ENCODE results near the gene KCNJ4.

KCNJ4 gene

DNA sequence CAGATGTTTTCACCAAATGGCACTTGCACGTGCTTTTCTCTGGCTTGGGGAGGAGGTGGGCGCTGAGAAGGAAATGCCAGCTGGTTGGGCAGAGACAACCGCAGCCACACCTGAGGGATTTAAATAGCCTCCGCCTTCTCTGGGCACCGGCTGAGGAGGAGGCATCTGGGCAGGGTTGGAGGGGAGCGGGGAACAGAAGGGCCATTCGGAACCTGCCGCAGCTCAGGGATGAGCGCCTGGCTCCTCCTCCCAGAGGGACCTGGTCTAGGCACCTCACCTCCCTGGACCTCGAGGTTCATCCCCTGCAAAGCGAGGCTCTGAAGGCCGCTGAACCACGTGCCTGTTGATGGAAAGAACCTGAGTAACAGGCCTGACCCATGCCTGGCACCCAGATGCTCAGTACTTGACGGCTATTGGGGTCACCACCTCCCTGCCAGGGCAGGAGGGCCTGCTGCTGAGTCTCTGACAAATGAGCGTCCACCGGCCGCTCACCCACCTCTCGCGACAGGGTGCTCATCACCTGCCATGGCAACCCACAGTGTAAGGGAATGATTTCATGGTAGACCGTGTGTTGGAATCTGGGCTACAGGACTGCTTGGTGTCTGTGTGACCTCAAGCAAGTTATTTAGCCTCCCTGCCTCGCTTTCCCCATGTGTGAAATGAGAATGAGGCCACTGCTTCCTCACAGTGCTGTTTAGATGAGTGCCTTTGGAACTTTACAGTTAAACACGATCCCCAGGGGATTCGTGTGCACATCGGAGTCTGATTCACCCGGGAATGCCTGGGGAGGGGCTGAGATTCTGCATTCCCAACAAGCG lies 10.9 kb upstream of the KCNJ4 start:
- FAIRE-seq (no peak), DNase-seq (ENCODE audit: insufficient read length, low spot score) (no peak)

DNA sequence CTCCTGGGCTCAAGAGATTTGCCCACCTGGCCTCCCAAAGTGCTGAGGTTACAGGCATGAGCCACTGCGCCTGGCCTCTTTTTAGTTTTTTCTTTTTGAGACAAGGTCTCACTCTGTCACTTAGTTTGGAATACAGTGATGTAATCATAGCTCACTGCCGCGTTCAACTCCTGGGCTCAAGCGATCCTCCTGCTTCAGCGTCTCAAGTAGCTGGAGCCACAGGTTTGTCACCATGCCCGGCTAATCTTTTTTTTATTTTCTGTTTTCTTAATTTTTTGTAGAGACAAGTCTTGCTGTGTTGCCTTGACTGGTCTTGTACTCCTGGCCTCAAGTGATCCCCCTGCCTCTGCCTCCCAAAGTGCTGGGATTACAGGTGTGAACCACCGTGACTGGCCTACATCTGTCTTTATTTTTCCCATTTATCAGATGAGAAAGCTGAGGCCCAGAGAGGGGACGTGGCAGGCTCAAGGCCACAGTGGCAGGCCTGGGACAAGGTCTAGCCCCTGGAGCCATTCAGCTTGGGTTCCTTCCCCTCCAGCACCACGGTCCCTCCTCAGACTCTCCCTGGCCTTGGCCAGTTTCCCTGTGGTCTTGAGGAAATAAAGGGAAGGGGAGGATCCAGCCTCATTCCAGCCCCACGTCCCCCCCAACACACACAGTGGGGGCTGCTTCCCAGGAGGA lies 10.1 kb upstream of the KCNJ4 start:
- FAIRE-seq (no peak), DNase-seq (ENCODE audit: insufficient read length, low spot score) (no peak)
- TF ChIP-seq, protein P1, sequence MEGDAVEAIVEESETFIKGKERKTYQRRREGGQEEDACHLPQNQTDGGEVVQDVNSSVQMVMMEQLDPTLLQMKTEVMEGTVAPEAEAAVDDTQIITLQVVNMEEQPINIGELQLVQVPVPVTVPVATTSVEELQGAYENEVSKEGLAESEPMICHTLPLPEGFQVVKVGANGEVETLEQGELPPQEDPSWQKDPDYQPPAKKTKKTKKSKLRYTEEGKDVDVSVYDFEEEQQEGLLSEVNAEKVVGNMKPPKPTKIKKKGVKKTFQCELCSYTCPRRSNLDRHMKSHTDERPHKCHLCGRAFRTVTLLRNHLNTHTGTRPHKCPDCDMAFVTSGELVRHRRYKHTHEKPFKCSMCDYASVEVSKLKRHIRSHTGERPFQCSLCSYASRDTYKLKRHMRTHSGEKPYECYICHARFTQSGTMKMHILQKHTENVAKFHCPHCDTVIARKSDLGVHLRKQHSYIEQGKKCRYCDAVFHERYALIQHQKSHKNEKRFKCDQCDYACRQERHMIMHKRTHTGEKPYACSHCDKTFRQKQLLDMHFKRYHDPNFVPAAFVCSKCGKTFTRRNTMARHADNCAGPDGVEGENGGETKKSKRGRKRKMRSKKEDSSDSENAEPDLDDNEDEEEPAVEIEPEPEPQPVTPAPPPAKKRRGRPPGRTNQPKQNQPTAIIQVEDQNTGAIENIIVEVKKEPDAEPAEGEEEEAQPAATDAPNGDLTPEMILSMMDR (IDR thresholded peaks at IDR 0.05; ENCODE audit: insufficient read depth, missing control alignments): no peak

More for the DNA sequence above, 10.9 kb upstream of the KCNJ4 start:
- TF ChIP-seq, protein P1 (IDR thresholded peaks at IDR 0.05; ENCODE audit: insufficient read depth, missing control alignments): no peak

DNA sequence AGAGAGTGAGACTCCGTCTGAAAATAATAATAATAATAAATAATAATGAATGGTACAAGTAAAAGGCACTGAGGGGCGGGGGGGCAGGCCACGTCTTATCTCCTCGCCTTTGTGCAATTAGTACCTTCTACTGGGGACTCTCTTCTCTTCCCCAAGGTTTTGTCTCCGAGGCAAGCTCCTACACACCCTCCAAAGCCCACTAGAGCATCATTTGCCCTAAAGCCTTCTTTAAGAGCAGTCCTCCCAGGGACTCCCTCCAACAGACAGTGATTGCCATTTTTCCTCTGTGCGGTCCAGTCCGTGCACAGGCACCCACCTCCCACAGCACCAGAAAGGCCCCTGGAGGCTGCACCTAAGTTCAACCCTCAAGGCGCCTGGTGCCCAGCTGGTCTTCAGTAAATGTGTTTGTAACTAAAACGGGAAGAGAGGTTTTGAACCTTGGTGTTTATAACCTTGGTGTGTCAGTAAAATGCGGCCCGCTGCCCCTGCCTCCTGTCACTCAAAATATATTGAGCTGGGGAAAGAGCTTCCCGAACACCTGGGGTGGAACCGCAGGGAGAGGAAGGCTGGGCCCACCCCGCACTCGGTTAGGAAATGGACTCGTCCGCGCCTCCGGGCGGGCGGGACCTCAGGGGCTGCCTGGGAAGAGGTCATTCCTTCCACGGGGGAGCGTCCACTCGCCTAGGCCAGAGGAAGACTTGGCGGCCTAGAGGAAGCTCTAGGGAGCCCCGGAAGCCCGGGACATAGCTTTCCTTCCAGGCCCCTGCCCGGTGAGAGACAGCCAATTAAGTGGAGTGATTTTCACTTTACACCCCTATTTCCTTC lies 8.2 kb upstream of the KCNJ4 start:
- TF ChIP-seq, protein P1 (IDR thresholded peaks at IDR 0.05; ENCODE audit: insufficient read depth, missing control alignments): no peak
- FAIRE-seq (no peak), DNase-seq (ENCODE audit: insufficient read length, low spot score) (no peak)

DNA sequence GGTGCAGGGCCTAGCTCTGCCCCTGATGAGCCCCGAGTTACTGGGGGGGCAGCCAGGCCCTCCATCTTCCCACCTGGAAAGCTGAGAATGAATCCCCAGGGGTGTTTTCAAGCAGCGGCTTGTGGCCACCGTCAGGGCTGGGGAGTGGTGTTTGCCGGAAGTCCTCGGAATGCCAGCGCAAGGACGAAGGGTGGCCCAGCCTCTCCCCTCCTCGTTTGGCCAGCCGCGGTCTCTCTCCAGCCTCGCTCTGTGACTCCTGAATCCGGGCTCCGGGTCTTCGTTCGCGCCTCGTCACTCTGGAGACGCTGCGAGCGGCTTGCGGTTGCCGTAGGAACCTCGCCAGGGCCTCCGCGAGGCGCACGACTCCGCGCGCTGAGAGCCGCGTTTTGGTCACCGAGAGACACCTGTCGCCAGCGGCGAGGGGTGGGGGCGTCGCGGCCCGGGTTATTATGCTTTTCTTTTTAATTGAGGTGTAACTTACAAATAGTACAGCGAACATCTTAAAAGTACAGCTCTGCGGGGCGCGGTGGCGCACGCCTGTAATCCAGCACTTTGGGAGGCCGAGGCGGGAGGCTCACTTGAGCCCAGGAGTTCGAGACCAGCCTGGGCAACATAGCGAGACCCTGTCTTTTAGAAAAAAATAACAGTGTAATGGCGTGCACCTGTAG lies 6.5 kb upstream of the KCNJ4 start:
- DNase-seq (ENCODE audit: insufficient read length, low spot score) (no peak), FAIRE-seq (no peak)
- TF ChIP-seq, protein P1 (IDR thresholded peaks at IDR 0.05; ENCODE audit: insufficient read depth, missing control alignments): no peak

DNA sequence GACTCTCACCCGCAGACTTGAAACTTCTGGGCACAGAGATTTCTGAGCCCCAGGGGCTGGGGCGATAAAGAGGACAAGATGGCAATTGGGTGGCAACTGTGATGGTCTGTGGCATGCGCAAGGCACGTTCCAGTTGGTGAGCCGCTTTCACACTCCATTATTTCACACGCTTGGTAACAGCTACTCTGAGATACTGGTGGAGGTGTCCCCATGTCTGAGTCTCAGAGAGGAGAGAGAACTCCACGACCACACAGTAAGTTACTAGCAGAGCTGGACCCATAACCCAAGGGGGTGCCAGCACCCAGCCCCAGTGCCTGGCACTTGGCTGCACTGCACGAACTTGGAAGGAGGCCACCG lies 6.0 kb upstream of the KCNJ4 start:
- DNase-seq (ENCODE audit: insufficient read length, low spot score) (no peak), FAIRE-seq (no peak)
- TF ChIP-seq, protein P1 (IDR thresholded peaks at IDR 0.05; ENCODE audit: insufficient read depth, missing control alignments): no peak

DNA sequence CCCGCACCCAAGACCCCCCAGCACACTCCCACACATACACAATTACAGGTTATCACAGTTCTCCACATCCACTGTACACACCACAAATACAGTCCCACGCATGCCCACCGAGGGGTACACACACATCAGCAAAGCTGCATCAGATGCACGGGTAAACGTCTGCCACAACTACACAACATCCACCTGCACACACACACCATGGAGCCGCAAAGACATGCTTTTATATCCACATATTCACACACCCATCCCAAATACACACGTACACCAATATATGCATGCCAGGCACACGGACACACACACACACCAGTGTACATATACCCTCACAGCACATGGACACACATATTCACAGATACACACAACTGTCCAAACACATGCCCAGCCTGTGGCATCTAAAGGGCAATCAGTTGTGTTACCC lies 5.4 kb upstream of the KCNJ4 start:
- TF ChIP-seq, protein P1 (IDR thresholded peaks at IDR 0.05; ENCODE audit: insufficient read depth, missing control alignments): no peak
- FAIRE-seq: no peak
- no peak for DNase-seq (ENCODE audit: insufficient read length, low spot score)
